Measurements from ENCODE around the gene CCR7. TPM values are rescaled to one million over a fixed set of nuclear protein-coding genes. Genes with fewer than 3 reads are reported as not detected.

The CCR7 gene
- total and polyA plus RNA-seq, 2 of the 13 experiments (the other 11 are each of a cell fraction or from before 2014, with no cell fraction given), result 0.04 to 0.53 TPM

GRCh38 chr17:40554646-40555295, 10.5 kb downstream of the CCR7 start:
- Histone ChIP-seq H2AFZ (ENCODE audit: low read length) (no peak overlapping the region), H3K36me3 (replicated peaks in 1 of 2; ENCODE audit: control insufficient read depth in 1 of 2, insufficient read depth in 2 of 2, low read length in 2 of 2) (no peaks in the 10 kb centered on the region), H3K79me2 (ENCODE audit: insufficient read depth, low read length) (no peaks in the 10 kb centered on the region), H3K4me2 (ENCODE audit: low read depth, low read length) (peak overlapping the region; percentile 76), H3K4me1 (ENCODE audit: insufficient read depth, low read length) (peaks cover 88% of the 10 kb centered on the region), H3K9me3 (ENCODE audit: low read length) (no peaks in the 10 kb centered on the region), H3K27me3 (ENCODE audit: control insufficient read depth in 1 of 2, insufficient read depth in 2 of 2, low read length in 2 of 2) (no peaks in the 10 kb centered on the region), H4K20me1 (ENCODE audit: insufficient read depth, low read length) (no peaks in the 10 kb centered on the region), H3K4me3 (replicated peaks in 1 of 3; ENCODE audit: insufficient read depth in 1 of 3, low read depth in 2 of 3, low read length in 3 of 3) (no peak overlapping the region), H3K9ac (ENCODE audit: insufficient read depth, low read depth, low read length) (peak overlapping the region; percentile 23; the same call in 1 of the 2 replicates), H3K27ac (ENCODE audit: extremely low read length, insufficient read depth, low read length) (no peak overlapping the region)
- no TSS peak for BruUV-seq (replicated peaks)
- in situ Hi-C loops (cut with HindIII; ENCODE audit: extremely low pct_ligation_motif_present, low pct_unique_long_range_greater_than_20kb) (no loop called here), intact Hi-C loops (cut with micrococcal nuclease; ENCODE audit: unreplicated experiment) (no loop called here)
- ChIA-PET POLR2A (interaction anchor here (1.0 to 4.9 kb wide), 5 partner anchors 16 to 1134 kb away, joined by 3 to 116 read pairs (median 6); partner anchors contain the start of genes EIF1 and TOP2A), CTCF (ENCODE audit: low intra/inter-chr PET ratio, low total read pairs) (no interaction called here)
- no peak for TF ChIP-seq USF2 (IDR thresholded peaks at IDR 0.05; ENCODE audit: low read depth, low read length)
- TF ChIP-seq USF2 (CRISPR knock-in tag; IDR thresholded peaks at IDR 0.05; ENCODE audit: borderline replicate concordance), result no peak
- peak; percentile 48 for TF ChIP-seq ZBTB38 (CRISPR knock-in tag; IDR thresholded peaks at IDR 0.05)
- 0 out of 2 replicates have a peak, but pooled peaks have one; percentile 54 for TF ChIP-seq ZNF737 (CRISPR knock-in tag; IDR thresholded peaks at IDR 0.05; ENCODE audit: borderline replicate concordance)
- TF ChIP-seq KLF16 (CRISPR knock-in tag; IDR thresholded peaks at IDR 0.05), result no peak
- no peak for TF ChIP-seq ZSCAN29 (CRISPR knock-in tag; conservative IDR thresholded peaks at IDR 0.05)
- TF ChIP-seq DNMT1 (CRISPR knock-in tag; IDR thresholded peaks at IDR 0.05), result 0 out of 2 replicates have a peak, but pooled peaks have one; percentile 47
- TF ChIP-seq ZNF225 (CRISPR knock-in tag; IDR thresholded peaks at IDR 0.05), result peak; percentile 63; the same call in 1 of the 2 replicates
- 0 out of 2 replicates have a peak, but pooled peaks have one; percentile 34 for TF ChIP-seq ZNF138 (CRISPR knock-in tag; IDR thresholded peaks at IDR 0.05; ENCODE audit: low read depth)
- TF ChIP-seq NRL (CRISPR knock-in tag; IDR thresholded peaks at IDR 0.05; ENCODE audit: borderline replicate concordance), result 0 out of 2 replicates have a peak, but pooled peaks have one; percentile 60
- TF ChIP-seq ZSCAN21 (CRISPR knock-in tag; IDR thresholded peaks at IDR 0.05; ENCODE audit: borderline replicate concordance), result 0 out of 2 replicates have a peak, but pooled peaks have one; percentile 7
- no peak for TF ChIP-seq ZNF354B (CRISPR knock-in tag; IDR thresholded peaks at IDR 0.05)
- WGBS (ENCODE audit: low lambda C conversion rate), result over 99% methylated on average over 27 of the region's 27 CpGs
- no peak for DNase-seq (ENCODE audit: low spot score)
- FAIRE-seq, result no peak
- no peak for ATAC-seq
